ENCODE measurements around the gene HCK.

HCK gene

DNA sequence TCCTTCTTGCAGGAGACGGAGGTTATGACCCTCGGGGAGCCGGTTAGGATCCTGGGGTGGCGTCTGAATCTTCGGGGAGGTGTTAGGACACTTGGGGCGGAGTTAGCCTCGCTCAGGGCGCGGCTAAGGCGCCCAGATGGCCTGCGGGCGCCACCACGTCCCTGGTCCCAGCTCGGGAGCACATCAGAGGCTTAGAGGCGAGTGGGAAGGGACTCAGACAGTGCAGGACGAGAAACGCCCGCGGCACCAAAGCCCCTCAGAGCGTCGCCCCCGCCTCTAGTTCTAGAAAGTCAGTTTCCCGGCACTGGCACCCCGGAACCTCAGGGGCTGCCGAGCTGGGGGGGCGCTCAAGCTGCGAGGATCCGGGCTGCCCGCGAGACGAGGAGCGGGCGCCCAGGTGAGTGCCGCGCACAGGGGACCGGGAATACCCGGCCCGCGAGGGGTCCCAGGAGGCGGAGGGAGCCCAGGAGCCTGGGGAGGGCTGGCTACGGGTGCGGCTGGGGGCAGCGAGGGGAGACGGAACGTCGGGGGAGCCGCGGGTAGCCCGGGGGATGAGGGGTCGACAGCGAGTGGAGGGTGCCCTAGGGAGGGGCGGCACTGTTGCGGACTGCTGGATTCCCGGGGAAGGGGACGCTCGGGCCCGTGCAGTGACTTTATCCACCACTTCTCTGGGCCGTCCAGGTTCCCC is at the start of gene HCK:
Gene HCK, plus strand, starts transcription at position 153 of the 688 bp plus-strand sequence.
- no peak for DNase-seq (ENCODE audit: low read depth, low spot score)

DNA sequence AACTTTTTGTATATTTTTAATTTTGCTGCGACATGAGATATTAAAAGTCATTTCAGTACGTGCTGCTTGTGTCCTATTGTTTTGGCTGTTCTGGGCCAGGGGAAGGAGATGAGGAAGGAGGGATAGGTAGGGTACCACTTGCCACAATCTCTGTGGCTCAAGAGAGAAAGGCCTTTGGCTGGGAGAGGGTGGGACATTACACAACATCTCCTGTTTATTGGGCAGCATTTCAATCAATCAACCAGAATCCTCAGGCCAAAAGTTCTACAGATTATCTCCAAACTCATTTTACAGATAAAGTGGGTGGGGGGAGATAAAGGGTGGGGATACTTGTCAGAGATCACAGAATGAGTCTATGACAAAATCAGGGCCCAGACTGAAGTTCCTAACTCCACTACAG is 48.7 kb upstream of the HCK start:
- no peak for DNase-seq (ENCODE audit: low read depth, low spot score)

DNA sequence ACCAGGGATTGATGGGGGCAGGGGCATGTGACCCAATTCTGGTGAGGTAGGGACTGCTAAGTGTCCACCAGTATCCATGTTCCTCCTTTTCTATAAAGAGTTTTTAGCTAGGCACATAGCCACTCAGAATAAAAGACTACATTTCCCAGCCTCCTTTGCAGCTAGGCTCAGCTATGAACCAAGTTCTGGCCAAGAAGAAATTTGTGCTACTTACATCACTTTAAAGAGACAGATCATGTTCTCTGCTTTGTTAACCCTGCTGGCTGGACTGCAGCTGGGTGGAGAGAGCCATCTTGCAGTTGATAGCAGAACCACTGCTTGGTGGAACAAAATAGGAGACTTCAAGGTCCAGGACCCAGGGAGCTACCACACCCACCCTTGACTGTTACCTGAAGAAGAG is 47.1 kb upstream of the HCK start:
- DNase-seq (ENCODE audit: low read depth, low spot score), result no peak

DNA sequence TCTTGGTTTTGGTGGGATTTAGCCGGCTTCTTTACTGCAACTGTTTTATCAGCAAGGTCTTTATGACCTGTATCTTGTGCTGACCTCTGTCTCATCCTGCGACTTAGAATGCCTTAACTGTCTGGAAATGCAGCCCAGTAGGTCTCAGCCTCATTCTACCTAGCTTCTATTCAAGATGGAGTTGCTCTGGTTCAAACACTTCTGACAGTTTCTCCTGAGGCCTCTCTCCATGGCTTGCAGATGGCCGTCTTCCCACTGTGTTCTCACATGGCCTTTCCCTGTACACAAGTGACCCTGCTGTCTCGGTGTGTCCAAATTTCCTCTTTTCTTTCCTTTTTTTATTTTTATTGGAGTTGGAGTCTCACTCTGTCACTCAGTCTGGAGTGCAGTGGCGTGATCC is 46.0 kb upstream of the HCK start:
- DNase-seq (ENCODE audit: low read depth, low spot score), result no peak

DNA sequence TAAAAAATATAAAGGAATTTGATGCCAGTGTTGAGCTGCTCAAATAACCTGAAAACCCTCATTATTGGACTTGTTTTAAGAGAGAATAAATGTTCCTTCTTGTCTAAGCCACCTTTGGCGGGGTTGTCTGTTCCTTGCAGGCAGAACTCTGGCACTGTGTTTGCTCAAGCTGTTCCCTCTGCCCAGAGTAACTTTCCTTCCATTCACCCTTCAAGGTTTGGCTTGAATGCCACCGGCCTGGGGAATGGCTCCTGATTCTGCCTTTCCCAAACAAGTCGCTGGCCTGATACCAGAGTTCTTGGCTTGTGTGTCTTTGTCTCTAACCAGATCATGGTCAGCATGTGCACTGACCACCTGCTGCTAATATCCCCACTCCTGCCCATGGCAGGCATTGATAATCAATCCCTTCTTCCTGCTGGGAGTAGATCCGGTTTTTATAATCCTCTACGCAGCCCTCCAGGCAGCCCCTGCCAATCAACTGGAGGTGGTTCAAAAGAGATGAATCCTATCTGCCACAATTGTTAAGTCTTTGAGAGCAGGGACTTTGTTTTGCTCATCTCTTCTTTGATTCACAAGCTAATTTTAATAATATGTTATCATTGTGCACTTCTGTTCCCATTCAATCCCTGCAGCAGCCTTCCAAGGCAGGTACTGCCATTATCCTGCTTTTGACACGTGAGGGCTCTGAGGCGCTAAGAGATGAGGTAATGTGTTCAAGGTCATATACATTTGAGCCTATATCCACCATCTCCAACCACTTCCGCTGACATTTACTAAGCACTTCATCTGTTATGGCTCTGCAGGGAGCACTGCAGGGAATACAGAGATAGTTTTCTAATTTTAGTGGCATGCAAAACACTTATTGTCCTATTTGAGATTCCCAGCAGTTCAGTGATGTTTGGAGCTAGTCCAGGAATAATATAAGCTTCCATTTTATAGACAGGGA is 44.9 kb upstream of the HCK start:
- DNase-seq (ENCODE audit: low read depth, low spot score), result no peak

DNA sequence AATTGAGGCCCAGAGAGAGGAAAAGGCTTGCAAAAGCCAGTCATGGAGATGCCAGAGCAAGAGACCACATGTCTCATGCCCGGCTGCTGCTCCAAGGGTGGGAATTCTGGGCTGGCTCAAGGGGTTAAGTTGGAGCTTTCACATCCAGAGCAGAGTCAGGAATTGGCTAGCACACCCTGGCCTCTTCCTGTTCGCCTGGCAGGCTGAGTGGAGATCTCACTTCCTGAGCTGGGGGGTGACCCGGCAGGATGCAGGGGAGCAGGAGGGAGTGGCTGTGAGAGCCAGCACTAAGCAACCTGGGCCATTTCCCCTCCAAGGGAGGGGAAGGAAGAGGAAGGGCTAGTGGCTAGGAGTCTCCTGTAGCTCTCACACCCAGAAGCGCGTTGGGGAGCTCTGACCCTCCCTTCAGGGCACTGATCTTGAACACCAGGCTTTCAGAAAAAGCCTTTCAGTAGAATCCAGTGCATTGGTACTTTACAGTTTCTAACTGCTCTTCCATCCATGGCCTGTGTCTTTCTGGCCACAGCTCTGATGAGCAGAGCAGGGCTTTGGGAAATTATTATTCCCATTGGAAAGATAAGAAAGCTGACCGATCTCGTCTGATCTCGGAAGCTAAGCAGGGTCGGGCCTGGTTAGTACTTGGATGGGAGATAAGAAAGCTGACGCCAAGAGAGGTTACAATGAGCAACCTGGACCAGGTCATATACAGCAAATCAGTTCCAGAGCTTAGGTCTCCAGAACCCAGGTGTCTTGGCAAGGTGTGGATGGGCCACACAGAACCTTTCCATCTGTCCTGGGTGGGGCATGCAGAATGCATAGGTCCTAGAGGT is 44.0 kb upstream of the HCK start:
- DNase-seq (ENCODE audit: low read depth, low spot score), result no peak

DNA sequence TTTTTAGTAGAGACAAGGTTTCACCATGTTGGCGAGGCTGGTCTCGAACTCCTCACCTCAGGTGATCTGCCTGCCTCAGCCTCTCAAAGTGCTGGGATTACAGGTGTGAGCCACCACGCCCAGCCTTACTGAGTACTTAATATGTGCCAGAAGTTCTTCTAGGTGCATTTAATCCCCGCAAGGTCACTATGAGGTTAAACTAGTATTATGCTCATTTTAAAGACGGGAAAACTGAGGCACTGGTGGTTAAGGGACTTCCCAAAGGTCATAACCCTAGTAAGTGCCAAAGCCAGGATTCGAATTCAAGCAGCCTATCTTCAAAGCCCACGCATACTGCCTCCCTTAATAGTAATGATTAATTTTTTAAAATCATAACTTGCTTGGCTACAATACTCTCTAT is 42.5 kb upstream of the HCK start:
- no peak for DNase-seq (ENCODE audit: low read depth, low spot score)

DNA sequence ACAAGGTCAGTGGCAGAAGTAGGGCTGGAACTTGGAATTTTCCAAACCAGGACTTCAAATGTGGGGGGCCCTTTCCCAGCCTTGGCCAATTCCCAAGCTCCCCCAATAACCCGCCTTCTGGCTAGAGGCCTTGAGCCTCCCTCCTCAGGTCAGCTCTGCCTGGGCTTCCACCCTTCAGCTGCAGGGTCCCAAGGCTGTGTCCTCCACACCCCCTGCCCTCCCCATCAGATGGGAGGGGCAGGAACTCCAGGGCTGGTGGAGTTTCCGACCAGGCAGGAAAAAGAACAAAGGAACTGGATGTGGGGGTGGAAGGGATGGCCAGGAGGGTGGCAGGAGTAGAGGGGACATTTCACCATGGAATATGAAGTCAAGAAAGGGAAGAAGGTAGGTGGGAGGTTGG is 41.9 kb upstream of the HCK start, which contains the start of gene CCM2L:
Gene CCM2L, plus strand, starts transcription at position 338 of the 400 bp plus-strand sequence. Its CDS starts 17 bp downstream, at position 355.
- DNase-seq (ENCODE audit: low read depth, low spot score), result no peak

DNA sequence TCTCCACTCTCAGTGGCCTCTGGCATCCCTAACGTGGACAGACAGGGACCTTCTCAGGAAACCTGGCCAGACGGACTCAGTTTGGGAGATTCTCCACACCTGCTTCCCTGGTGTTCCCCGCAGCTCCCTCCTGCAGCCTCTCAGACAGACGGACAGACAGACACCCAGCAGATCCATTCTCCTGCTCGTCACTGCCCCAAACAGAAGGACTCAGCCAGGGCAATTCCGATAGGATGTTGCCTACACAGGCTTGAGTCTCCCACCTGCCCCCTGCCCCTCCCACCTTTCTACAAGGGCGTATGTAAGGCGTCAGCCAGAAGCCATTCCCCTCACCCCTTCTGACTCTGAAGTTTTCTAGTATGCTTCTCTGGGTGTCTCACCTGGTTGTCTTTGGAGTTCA is 41.4 kb upstream of the HCK start:
- DNase-seq (ENCODE audit: low read depth, low spot score), result no peak

DNA sequence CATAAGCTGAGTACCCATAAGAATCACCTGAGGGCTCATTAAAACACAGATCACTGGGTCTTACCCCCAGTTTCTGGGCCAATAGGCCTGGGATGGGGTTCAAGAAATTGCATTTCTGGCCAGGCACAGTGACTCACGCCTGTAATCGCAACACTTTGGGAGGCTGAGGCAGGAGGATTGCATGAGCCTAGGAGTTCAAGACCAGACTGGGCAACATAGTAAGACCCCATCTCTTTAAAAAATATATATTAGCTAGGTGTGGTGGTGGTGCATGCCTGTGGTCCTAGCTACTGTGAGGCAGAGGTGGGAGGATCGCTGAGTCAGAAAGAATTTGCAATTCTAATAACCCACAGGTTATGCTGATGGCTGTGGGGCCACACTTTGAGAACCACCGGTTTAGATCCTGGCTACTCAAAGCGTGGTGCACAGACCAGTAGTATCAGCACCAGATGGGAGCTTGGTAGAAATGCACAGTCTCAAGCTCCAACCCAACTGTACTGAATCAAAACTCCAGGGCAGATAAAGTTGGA is 39.8 kb upstream of the HCK start:
- no peak for DNase-seq (ENCODE audit: low read depth, low spot score)

DNA sequence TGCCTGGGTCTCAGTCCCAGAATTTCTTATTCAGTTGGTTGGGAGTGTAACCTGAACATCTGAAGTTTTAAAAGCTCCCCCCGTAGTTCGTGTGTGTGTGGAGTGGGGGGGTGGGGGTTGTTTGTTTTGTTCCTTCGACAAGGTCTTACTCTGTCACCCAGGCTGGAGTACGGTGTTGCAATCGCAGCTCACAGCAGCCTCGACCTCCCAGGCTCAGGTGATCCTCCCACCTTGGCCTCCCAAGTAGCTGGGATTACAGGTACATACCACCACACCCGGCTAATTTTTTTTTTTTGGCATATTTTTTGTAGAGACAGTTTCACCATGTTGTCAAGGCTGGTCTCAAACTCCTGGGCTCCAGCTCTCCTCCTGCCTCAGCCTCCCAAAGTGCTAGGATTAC is 38.7 kb upstream of the HCK start:
- no peak for DNase-seq (ENCODE audit: low read depth, low spot score)

DNA sequence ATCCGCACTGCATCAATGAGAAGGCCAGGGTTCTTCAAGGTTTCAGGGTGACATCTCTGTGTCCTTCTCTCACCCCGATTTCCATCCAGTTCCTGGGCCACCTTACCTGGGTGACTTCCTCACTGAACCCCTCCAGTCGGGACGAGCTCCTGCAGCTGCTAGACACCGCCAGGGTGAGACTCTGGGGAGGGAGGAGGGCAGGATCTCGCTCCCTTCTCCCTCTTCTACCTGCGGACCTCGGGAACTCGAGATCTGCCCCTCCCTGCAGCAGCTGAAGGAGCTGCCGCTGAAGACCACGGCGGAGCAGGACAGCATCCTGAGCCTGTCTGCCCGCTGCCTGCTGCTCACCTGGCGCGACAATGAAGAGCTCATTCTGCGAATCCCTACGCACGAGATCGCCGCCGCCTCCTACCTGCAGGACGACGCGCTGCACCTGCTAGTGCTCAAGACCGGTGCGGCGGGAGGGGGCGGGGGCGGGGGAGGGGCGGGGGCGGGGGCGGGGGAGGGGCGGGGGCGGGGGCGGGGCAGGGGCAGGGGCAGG is 34.3 kb upstream of the HCK start:
- DNase-seq (ENCODE audit: low read depth, low spot score), result peak; percentile 89

DNA sequence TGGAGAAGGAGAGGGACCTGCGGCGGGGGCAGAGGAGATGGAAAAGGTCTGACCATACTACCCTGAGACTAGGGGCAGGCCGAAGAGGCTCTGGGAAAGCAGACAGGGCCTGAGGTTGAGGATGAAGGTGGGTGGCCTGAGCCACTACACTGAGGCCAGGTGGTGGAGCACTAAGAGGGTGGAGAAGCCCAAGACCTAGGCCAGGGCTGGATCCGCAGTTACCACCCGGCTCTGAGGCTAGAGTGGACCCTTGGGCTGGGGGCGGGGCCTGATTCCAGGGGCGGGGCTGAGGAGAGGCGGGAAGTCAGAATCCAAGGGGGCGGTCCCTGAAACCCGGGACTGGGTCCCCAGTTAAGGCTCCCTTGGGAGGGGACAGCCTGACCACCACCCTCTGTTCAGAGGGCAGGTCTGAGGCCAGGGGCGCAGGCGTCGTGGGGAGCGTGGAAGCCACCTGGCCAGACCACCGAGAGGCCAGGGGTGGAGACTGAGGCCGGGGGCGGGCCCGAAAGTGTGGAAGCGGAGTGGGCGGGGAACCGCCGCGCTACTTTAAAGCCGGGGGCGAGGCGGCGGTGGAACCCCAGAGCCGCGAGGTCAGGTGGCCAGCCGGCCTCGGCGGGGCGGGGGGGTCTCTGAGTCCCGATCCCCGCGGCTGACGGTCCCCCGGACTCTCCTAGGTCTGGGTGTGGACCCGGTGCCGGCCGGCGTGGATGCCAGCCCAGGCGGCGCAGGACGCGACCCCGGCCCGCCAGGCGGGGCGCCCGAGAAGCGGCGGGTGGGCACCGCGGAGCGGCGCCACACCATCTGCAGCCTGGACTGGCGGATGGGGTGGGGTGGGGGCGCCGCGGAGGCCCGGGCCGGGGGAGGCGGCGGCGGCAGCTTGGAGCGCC is 33.5 kb upstream of the HCK start:
- no peak for DNase-seq (ENCODE audit: low read depth, low spot score)

DNA sequence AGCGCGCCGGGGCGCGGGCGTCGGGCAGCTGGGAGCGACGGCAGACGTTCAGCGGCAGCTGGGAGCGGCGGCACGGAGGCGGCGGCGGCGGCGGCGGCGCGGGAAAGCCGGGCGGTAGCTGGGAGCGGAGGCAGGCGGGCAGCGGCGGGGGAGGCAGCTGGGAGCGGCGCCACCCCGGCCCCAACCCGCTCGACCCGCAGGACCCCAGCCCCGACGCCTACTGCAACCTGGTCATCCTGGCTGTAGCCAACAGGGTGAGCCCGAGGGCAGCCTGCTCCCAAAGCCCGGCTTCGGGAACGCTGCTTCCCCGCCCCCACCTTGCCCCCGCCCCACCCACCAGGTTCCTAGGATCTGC is 32.9 kb upstream of the HCK start:
- DNase-seq (ENCODE audit: low read depth, low spot score), result no peak

DNA sequence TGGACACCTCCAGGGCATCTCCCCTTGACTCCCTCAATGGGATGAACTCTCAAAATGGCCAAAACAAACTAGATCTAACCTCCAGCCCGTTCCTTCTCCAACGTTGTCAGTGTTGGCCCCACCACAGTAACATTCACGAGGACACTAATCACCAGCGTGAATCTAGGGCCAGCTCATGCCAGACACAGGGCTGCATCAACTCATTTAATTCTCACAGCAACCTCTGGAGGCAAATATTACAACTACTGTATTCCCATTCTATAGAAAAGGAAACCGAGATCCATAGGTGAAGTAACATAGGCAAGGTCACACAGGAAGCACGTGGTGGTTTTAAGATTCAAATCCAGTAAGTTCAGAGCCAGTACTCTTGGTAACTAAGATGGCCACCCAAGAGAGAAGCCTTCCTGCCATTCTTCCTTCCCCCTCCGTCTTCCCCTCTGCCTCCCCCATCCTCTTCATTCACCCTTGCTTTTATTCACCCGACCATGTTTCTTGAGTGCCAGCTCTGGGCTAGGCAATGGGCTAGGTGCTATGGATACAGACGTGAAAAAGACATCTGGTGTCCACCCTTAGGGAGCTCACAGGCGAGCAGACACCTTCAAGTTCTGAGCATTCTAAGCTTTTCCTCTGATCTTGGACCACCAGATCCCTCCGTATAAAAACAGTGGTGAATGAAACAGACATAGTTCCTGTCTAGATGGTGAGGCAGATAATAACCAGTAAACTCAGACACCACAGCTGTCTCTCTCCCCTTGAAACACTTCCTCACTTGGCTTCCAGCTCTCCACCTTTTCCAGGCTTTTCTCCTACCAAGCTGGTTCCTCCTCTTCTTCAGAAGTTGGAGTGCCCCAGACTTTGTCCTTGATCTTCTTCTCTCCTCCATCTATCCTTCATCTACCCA is 32.2 kb upstream of the HCK start:
- no peak for DNase-seq (ENCODE audit: low read depth, low spot score)

DNA sequence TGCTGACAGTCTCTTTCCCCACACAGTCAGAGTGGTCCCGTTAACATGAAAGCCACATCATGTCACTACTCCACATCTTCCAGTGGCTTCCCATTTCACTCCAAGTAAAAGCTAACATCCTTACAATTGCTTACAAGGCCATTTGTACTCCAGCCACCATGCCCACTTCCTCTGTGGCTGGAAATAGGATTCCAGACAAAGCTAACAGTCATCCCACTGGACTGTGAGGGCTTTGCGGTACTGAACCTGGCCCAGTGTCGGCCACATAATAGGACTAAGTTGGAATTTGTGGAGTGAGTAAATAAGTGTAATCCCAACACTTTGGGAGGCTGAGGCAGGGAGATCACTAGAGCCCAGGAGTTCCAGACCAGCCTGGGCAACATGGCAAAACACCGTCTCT is 31.0 kb upstream of the HCK start:
- DNase-seq (ENCODE audit: low read depth, low spot score), result no peak

DNA sequence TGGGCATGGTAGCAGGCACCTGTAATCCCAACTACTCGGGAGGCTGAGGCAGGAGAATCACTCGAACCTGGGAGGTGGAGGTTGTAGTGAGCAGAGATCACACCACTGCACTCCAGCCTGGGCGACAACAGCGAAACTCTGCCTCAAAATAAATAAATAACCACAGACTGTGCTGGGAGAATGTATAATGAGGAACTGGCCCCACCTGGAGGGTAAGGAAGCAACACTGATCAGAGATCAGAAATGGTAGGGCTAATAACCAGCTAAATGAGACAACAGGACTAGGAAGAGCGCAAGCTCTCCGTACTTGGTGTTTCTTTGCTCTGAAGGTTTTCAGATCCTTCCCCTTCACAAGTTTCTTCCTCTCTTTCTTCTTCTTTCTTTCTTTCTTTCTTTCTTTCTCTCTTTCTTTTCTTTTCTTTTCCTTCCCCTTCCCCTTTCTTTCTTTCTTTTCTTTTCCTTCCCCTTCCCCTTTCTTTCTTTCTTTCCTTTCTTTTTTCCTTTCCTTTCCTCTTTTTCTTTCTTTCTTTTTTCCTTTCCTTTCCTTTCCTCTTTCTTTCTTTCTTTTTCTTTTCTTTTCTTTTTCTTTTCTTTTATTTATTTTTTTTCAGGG is 27.3 kb upstream of the HCK start:
- DNase-seq (ENCODE audit: low read depth, low spot score), result no peak

DNA sequence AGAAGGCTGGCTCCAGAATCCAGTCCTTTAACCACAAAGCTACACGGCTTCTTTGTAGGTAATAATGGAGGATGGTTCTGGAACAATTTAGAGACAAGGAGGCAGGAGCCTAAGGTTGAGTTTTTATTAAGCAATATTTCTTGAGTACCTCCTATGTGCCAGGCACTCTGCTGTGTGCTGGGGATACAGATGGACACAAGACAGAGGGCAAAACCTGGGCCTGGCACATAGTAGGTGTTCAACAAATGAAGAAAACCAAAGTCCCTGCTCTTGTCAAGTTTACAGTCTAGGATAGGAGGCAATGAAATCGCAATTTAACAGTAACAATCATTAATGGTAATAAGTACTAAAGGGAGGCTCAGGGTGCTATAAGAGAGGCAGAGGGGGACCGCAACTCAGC is 24.4 kb upstream of the HCK start:
- no peak for DNase-seq (ENCODE audit: low read depth, low spot score)
